GM23248 (cell line): ENCODE data around the gene CCR3.

ENCODE experiments used
- EZH2 ChIP-seq: fragments of 200-600 bp; sonication (generic); IDR thresholded peaks from 2 replicates; pipeline ENCODE4 v1.6.1; 2018; ENCODE audit warnings: antibody characterized with exemption, mild to moderate bottlenecking; ENCODE audit not compliant: insufficient read depth, poor library complexity, severe bottlenecking
- EZH2phosphoT487 ChIP-seq: fragments of 200-600 bp; sonication (generic); IDR thresholded peaks from 2 replicates; pipeline ENCODE4 v1.6.1; 2018; ENCODE audit warnings: antibody characterized with exemption, moderate library complexity, mild to moderate bottlenecking, low read depth; ENCODE audit not compliant: insufficient read depth

GRCh38 chr3:46242120-46242519 is at the start of gene CCR3:
- no peak for TF ChIP-seq EZH2
- TF ChIP-seq EZH2phosphoT487 = no peak
